Measurements from ENCODE around the gene LANCL3.
"Not testable (repeated sequence)": the region's sequence is repeated elsewhere in the genome, so short reads cannot be mapped to it uniquely, and the experiment has no call there.

DNA sequence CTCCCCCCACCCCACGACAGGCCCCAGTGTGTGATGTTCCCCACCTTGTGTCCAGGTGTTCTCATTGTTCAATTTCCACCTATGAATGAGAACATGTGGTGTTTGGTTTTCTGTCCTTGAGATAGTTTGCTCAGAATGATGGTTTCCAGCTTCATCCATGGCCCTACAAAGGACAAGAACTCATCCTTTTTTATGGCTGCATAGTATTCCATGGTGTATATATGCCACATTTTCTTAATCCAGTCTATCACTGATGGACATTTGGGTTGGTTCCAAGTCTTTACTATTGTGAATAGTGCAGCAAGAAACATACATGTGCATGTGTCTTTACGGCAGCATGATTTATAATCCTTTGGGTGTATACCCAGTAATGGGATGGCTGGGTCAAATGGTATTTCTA is 79.4 kb downstream of the LANCL3 start:
- not testable (repeated sequence) for TF ChIP-seq POLR2A (IDR thresholded peaks at IDR 0.05)
- TF ChIP-seq, protein P1, sequence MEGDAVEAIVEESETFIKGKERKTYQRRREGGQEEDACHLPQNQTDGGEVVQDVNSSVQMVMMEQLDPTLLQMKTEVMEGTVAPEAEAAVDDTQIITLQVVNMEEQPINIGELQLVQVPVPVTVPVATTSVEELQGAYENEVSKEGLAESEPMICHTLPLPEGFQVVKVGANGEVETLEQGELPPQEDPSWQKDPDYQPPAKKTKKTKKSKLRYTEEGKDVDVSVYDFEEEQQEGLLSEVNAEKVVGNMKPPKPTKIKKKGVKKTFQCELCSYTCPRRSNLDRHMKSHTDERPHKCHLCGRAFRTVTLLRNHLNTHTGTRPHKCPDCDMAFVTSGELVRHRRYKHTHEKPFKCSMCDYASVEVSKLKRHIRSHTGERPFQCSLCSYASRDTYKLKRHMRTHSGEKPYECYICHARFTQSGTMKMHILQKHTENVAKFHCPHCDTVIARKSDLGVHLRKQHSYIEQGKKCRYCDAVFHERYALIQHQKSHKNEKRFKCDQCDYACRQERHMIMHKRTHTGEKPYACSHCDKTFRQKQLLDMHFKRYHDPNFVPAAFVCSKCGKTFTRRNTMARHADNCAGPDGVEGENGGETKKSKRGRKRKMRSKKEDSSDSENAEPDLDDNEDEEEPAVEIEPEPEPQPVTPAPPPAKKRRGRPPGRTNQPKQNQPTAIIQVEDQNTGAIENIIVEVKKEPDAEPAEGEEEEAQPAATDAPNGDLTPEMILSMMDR (IDR thresholded peaks at IDR 0.05) = not testable (repeated sequence)
